Right hindlimb (tissue), 1 donor: ENCODE results near the gene TICAM1.
A peak's percentile ranks its signal among the peaks of the same experiment; 100 is the strongest.
"Not testable (repeated sequence)": the region's sequence is repeated elsewhere in the genome, so short reads cannot be mapped to it uniquely, and the experiment has no call there.

Experiments used
- DNase-seq: peaks from one replicate; pipeline ENCODE4 v3.0.0-alpha.2; 2018

Gene TICAM1

DNA sequence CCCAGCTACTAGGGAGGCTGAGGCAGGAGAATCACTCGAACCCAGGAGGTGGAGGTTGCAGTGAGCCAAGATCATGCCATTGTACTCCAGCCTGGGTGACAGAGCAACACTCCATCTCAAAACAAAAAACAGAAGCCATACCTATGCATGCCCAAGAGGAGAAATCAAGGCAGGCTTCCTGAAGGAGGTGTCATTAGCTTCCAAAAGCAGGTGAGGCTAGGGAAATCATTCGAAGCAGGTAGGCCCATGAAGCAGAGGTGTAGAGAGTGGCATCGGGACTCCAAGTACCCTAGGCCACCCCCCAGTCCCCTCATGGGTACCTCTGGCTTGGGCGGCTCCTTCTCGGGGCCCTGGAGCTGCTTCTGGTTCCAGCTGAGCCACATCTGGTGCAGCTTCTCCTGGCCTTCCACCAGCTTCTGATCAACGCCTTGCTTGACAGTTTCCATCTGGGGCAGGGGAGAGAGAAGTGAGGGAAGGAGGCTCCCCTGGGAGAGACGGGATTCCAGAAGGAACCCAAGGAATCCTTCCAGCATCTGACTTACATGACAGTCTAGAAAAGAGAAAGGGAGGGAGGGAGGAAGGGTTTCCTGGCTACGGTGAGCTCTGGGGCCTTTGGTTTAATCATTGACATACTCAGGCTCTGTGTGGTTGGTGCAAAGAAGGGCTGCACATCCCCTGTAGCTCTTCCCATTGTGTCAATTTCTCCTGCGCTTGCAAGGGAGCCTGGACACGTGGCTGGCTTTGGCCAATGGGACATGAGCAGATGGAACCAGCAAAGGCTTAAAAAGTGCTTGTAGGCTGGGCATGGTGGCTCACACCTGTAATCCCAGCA, 13.1 kb upstream of the TICAM1 start:
- no peak for DNase-seq

DNA sequence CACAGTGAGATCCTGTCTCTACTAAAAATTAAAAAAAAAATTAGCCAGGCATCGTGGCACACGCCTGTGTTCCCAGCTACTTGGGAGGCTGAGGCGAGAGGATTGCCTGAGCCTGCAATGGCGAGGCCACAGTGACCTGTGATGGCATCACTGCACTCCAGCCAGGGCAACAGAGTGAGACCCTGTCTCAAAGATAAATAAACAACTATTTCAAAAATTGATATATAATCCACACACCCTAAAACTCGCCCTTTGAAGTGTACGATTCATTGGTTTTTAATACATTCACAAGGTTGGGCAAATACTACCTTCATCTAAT, 12.1 kb upstream of the TICAM1 start:
- no peak for DNase-seq

DNA sequence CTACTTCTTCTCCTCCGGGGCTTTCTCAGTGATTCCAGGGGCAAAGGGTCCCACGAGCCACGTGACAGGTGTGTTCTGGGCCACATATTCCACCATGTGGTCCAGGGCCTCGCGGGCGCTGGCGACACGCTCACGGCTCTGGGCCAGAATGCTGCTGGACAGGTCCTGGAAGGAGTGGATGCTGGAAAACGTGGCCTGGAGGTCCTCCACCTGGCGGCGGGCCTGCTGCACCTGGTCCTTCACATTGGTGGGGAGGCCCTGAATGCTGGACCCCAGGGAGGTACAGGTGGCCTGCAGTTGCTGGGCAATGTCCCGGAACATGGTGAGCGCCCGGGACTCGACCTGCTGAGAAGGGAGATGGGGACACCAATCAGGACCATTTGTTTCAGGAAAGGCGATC, 7.7 kb upstream of the TICAM1 start:
- DNase-seq: no peak

DNA sequence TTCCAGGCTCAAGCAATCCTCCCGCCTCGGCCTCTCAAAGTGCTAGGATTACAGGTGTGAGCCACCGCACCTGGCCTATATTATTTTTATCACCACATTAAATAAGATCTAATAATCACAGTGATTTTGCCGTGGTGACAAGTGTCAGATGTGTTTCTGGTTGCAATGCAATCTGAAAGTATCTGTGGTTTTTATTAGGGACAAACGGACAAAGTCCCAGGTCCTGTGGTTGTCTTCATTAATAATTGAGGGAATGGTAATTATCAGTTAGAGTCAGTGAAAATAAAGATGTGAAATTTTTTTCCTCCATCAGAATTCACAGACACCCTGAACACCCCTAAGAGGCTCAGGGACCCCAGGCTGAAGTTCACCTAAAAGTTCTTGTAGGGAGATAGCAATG, 1.3 kb upstream of the TICAM1 start:
- no peak for DNase-seq

DNA sequence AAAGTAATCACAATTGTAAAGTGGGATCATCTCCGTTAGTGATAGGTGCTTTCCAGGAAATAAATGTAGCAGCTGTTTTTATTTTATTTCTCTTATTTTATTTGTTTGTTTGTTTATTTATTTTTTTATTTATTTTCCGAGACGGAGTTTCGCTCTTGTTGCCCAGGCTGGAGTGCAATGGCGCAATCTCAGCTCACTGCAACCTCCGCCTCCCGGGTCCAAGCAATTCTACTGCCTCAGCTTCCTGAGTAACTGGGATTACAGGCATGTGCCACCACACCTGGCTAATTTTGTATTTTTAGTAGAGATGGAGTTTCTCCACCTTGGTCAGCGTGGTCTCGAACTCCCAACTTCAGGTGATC, 448 bp upstream of the TICAM1 start:
- not testable (repeated sequence) for DNase-seq

DNA sequence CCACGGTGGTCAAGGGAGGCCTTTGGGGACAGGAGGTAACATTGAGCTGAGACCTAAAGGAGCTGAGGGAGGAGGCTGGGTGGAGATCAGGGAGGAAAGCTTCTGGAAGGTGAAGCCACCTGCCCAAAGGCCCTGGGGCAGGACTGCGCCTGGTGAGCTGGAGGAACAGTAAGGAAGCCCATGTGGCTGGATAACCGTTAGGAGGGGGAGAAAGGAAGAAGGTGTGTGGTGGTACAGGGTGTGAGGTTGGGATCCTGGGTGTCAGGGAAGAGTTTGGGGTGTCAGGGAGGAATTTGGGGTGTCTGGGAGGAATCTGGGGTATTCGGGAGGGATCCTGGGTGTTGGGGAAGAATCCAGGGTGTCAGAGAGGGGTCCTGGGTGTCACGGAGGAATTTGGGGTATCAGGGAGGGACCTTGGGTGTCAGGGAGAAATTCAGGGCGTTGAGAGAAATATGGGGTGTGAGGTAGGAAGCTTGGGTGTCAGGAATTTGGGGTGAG, 695 bp downstream of the TICAM1 start:
- DNase-seq: no peak

DNA sequence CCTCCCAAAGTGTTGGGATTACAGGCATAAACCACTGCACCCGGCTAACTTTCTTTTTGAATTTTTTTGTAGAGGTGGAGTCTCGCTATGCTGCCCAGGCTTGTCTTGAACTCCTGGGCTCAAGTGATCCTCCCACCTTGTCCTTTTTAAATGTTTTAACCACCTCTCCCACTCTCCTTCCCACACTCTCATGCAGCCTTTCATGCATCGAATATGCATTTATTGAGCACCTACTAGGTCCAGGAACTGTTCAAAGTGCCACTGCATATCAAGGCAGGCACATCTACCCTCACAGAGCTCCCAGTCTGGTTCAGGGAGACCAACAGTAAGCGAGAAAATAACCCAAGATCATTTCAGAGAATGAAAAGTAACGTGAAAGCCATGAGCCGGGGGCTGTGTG, 1.2 kb downstream of the TICAM1 start:
- DNase-seq: no peak

DNA sequence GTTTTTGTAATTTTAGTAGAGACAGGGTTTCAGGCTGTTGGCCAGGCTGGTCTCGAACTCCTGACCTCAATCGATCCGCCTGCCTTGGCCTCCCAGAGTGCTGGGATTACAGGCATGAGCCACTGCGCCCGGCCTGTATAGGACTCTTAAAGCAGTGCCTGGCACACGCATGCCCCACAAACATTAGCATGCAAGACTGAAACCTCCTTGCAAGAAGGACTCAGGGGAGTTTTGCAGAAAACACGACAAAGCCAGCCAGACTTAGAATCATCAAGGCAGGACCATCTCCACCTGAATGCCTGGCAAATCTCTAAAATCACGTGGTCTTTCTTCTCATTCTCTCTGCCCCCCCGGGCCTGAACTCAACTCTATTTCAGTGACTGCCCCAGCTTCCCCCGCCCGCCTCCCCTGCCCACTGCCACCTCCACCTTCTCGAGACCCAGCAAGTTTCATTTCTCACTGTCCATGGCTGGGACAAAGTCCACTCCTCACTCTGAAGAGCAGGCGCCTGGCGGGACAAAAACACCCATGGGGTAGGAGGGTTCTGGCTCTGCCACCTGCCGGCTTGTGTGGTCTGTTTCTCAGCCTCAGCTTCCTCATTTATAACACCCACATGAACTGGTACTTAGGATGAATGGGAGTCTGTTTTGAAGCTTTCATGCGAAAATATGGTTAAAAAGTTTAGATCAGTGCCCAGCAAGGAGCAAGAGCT, 2.4 kb downstream of the TICAM1 start:
- DNase-seq: no peak

DNA sequence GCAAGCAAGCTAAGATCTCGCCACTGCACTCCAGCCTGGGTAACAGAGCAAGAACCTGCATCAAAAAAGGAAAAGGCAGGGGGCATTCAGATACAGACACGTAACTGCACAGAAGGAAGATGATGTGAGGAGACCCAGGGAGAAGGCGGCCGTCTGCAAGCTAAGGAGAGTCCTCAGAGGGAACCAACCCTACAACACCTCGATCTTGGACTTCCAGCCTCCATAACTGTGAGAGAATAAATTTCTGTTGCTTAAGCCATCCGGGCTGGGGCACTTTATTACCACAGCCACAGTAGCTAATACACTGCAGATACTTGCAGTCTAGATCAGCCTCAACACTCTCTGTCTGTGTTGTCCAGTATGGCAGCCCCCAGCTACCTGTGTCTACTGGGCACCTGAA, 7.9 kb downstream of the TICAM1 start:
- DNase-seq: no peak

DNA sequence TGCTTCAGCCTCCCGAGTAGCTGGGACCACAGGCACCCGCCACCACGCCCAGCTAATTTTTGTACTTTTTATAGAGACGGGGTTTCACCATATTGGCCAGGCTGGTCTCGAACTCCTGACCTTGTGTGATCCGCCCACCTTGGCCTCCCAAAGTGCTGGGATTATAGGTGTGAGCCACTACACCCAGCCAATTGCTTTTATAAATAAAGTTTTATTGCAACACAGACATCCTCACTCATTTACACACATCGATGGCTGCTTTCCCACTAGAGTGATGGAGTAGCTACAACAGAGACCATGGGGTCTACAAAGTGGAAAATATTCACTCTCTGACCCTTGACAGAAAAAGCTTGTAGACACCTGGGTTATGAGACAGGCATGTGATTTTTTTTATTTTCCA, 9.2 kb downstream of the TICAM1 start:
- not testable (repeated sequence) for DNase-seq

DNA sequence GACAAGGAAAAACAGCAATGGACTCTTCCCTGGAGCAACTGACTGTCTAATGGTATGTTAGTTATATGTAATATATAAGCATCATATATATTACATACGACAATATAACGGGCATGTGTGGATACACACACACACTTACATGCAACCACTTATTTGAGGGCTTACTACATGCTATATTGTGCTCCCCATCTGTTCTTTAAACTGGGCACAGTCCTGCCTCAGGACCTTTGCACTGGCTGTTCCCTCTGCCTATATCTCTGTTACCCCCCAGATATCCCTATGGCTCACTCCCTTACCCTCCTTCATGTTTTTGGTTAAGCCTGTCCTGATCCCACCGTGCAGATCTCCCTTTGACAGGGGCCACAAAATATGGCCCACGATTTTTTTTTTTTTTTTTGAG, 10.2 kb downstream of the TICAM1 start:
- no peak for DNase-seq

DNA sequence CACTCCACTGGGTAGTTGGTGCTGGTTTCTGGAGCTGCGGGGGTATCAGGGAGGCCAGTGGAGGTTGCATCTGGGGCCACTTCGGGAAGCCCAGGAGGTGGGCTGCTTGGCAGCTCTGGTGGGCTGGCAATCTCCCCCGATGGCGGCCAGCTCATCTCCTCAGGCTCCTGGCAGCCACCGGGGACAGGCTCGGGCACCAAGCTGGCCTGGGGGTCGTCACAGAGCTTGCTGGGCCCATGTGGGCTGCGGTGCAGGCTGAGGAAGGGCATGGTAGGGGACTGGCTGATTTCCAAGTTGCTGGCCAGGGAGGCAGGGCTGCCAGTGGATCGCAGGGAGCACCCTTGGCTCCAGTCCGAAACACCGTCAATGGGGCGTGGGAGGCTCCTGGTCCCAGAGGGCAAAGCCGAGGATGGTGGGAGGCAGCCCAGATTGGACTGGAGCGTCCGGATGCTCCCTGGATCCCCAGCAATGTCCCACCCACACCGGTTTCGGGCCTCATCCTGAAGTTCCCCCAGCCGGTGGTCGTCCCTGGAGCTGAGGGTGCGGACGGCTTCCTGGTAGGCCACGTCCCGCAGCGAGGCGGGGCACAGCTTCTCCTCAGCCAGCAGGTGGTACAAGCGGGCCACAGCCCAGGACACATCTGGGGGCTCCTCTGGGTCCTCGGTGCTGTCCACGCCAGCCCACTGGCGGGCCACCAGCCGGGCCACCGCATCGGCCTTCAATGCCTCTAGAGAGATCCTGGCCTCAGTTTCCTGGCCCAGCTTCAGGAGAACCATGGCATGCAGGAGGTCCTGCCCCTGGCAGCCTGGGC, 13.8 kb downstream of the TICAM1 start:
- DNase-seq: no peak

DNA sequence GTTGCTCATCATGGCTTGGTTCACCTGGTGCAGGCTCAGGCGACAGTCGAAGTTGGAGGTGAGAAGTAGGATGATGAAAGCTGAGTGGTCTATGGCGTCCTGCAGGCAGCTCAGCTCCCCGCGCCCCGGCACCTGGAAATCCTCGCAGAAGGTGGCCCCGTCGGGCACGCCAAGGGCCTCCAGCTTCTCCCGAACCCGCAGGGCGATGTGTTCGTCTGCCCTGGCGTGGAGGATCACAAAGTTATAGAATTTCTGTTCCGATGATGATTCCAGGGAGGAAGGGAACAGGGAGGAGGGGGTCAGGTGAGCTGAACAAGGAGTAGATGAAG, 14.6 kb downstream of the TICAM1 start:
- DNase-seq: no peak

DNA sequence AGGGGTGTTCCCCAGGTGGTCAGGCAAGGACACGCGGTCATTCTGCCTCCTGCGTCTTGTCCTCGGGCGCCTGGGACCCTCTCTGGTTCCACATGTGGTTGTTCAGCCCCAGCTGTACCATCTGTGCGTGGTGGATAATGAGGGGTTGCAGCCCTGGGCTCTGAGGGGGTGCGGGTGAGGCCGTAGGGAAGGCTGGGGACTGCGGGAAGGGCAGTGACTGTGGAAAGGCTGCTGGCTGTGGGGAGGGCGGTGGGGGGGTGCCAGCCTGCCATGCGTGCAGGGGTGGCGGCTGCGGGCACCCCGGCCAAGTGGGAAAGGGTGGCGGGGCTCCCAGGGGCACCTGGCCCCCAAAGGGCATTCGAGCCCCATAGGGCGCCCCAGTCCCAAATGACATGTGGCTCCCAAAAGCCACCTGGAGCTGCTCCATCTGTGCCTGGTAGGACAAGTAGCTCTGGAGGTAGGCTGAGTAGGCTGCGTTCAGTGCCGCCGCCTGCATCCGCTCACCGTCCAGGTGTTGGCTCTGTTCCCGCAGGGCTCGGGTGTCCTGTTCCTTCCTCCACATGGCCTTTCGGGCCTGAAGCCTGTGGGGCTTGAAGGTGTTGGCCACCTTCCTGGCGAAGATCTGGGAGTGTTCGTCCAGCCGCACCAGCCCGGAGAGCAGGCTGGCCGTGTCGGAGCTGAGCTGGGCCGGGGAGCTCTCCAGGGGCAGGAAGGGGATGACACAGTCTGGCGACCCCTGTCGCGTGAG, 15.1 kb downstream of the TICAM1 start:
- DNase-seq: no peak

DNA sequence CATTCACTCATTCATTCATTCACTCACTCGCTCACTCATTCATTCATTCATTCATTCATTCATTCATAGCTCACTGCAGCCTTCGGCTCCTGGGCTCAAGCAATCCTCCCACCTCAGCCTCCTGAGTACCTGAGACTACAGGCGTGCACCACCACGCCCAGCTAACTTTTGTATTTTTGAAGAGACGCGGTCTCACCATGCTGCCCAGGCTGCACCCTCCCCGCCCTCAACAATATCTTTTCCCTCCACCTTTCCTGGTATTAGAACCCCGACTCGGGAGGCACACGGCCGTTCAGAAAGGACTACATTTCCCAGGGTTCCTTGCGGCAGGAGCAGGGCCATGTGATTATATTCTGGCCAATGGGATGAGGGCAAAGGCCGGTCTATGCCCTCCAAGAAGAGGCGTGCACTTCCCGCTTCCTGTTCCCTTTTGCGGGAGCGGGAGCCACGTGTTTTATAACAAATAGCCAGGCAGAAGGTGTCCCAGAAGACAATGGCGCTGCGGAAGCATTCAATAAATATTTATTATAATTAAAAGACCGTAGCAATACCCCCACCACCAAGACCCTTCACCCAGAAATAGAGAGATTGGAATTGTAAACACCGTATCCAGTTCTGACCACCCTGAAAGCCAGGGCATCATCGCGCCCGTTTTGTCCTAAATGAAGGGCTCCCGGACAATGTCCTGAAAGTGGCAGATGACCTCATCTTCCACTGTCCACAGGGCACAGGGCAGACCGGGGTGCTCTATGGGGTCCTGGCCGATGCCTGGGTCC, 15.9 kb downstream of the TICAM1 start:
- DNase-seq: peak; percentile 91

DNA sequence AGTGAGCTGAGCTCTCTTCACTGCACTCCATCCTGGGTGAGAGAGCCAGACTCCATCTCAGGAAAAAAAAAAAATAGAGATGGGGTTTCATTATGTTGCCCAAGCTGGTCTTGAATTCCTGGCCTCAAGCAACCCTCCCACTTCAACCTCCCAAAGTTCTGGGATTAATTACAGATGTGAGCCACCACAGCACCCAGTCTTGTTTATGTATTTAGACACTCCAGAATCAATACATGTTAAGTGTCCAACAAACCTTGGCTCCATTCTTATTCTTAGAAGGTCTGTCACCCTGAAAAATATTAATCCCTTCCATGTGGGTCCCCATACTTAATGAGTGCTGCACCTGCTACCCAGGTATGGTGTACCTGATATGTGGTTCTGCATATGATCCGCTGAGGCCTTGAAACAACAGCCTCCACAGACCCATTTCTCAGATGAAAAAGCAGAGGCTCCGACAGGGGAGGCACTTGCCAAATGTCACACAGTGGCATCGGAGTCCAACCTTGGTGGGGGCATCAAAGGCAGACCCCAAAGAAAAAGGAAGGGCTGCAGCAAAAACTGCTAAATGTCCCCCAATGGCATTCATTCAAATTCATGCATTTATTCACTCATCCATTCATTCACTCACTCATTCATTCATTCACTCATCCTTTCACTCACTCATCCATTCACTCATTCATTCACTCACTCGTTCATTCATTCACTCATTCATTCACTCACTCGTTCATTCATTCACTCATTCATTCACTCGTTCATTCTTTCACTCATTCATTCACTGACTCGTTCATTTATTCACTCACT, 16.7 kb downstream of the TICAM1 start:
- DNase-seq: no peak

DNA sequence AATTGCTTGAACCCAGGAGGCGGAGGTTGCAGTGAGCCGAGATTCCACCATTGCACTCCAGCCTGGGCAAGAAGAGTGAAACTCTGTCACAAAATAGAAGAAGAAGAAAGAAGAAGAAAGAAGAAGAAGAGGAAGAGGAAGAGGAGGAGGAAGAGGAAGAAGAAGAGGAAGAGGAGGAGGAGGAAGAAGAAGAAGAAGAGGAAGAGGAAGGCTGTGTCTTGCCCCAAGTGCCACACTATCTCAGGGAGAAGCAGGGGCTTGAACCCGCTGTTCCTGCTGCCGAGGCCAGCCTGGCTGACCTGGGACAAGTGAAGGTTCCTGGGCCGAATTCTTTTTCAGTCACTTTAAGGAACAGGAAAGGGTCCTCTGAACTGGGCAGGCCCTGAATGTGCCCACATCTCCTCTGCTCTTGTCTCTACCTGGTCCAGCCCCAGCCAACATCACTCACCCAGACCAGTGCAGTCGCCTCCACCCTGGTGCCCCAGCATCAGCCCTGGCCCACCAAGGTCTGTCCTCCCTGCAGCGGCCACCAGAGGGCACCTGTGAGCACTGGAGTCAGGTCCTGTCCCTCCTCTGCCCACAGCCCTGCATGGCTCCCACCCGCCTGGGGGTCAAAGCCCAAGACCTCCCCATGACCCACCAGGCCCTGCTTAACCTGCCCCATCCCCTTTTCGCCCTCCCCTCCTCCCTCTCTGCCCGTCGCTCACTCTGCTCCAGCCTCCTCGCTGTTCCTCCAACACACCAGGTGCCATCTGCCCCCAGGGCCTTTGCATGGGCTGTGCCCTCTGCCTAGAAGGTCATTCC, 20.0 kb downstream of the TICAM1 start:
- DNase-seq: peak; percentile 78

DNA sequence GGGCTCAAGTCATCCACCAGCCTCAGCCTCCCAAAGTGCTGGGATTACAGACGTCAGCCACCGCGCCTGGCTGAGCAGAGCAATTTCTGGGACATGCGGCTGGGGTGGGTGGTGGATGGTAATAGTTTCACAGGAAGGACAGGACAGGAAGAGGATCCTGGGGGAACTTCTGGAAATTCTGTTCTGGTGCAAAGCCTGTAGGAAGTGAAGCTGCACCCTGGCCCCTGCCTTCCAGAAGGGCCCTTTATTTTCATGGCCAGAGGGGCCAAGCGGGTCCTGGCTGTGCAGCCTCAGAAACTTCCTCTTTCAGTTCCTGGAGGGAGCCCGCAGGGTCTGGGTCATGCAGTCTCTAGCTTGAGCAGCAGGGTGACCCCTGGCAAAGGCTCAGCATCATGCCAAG, 24.3 kb downstream of the TICAM1 start:
- DNase-seq: no peak

DNA sequence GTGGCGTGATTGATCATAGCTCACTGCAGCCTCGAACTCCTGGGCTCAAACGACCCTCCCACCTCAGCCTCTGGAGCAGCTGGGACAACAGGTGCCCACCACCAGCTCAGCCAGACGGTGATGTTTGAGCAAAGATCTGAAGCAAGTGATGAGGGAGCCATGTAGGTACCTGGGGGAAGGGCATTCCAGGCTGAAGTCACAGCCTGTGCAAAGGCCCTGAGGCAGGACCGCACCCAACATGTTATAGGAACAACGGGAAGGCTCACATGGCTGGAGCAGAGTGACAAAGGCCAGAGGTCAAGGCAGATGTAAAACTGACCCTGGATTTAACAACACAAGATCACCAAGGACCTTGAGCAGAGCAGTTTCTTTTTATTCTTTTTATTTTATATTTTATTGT, 25.1 kb downstream of the TICAM1 start:
- no peak for DNase-seq

DNA sequence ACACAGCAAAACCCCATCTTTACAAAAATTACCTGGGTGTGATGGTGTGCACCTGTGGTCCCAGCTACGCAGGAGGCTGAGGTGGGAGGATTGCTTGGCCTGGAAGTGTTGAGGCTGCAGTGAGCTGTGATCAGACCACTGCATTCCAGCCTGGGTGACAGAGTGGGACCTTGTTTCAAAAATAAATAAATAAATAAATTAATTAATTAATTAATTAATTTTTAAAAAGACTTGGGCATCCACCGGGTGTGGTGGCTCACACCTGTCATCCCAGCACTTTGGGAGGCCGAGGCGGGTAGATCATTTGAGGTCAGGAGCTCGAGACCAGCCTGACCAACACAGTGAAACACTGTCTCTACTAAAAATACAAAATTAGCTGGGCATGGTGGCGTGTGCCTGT, 26.4 kb downstream of the TICAM1 start:
- DNase-seq: not testable (repeated sequence)
